Stimulated activated CD4-positive, alpha-beta T cell treated with anti-CD3 and anti-CD28 coated beads, Interleukin-12 subunit alpha, Interleukin-12 subunit beta, amount 100 ng/mL, for 24 hours (primary cell): ENCODE data around the gene DNAH17.

Source experiments
- DNase-seq, 2 experiments: peaks; one replicate each; pipeline ENCODE4 v3.0.0-alpha.2; 2020; ENCODE audit warnings: low read depth in 2 of 2

Gene DNAH17

GRCh38 chr17:78454346-78454745 lies 122.8 kb downstream of the DNAH17 start:
- DNase-seq = no peak

GRCh38 chr17:78451753-78452152 lies 125.4 kb downstream of the DNAH17 start:
- no peak for DNase-seq

GRCh38 chr17:78450696-78451345 lies 126.4 kb downstream of the DNAH17 start:
- no peak for DNase-seq

- DNase-seq = no peak
Measured at GRCh38 chr17:78449983-78450595, 127.1 kb downstream of the DNAH17 start.

GRCh38 chr17:78448356-78448993 lies 128.7 kb downstream of the DNAH17 start:
- DNase-seq = no peak

- no peak for DNase-seq
Measured at GRCh38 chr17:78446833-78447232, 130.4 kb downstream of the DNAH17 start.

- DNase-seq = no peak
Measured at GRCh38 chr17:78444392-78444791, 132.8 kb downstream of the DNAH17 start.

GRCh38 chr17:78442648-78443218 lies 134.5 kb downstream of the DNAH17 start:
- DNase-seq = no peak

- DNase-seq = no peak
Measured at GRCh38 chr17:78441271-78441971, 135.8 kb downstream of the DNAH17 start.

GRCh38 chr17:78438694-78439325 lies 138.4 kb downstream of the DNAH17 start:
- DNase-seq = no peak

- DNase-seq = no peak
Measured at GRCh38 chr17:78438271-78438691, 138.9 kb downstream of the DNAH17 start.

- DNase-seq = no peak
Measured at GRCh38 chr17:78437508-78438169, 139.6 kb downstream of the DNAH17 start.

- no peak for DNase-seq
Measured at GRCh38 chr17:78435330-78436005, 141.7 kb downstream of the DNAH17 start.

GRCh38 chr17:78434455-78435329 lies 142.5 kb downstream of the DNAH17 start:
- no peak for DNase-seq

- DNase-seq = no peak
Measured at GRCh38 chr17:78433780-78434335, 143.3 kb downstream of the DNAH17 start.

- DNase-seq = no peak
Measured at GRCh38 chr17:78433013-78433727, 144.0 kb downstream of the DNAH17 start.

GRCh38 chr17:78432226-78433012 lies 144.8 kb downstream of the DNAH17 start:
- DNase-seq = no peak

- no peak for DNase-seq
Measured at GRCh38 chr17:78431692-78431958, 145.6 kb downstream of the DNAH17 start.
